GF-D8 (cell line): ENCODE measurements around the gene PEX11B.
A peak's percentile ranks its signal among the peaks of the same experiment; 100 is the strongest.

Experiments
- DNase-seq: peaks from one replicate; lab custom pipeline; 2025; lab: John Stamatoyannopoulos, UW

PEX11B gene

GRCh38 chr1:145918144-145918991 lies at the start of gene PEX11B:
TSS of gene PEX11B (minus strand) at chr1:145918717. CDS start at chr1:145918688, 29 bp downstream.
- DNase-seq, result peak; percentile 79

- no peak for DNase-seq
These were observed 48.8 kb upstream of the PEX11B start for GRCh38 chr1:145967288-145967687.

- DNase-seq, result no peak
These were observed 46.7 kb upstream of the PEX11B start for GRCh38 chr1:145965119-145965744.

- peak; percentile 83 for DNase-seq
These were observed 46.0 kb upstream of the PEX11B start, which contains the start of the genes ANKRD34A and POLR3GL for GRCh38 chr1:145964328-145965118. TSS of gene ANKRD34A (minus strand) at chr1:145964575. CDS start at chr1:145961759, 2,816 bp downstream. TSS of gene POLR3GL (plus strand) at chr1:145964690. CDS start at chr1:145974866, 10,176 bp downstream.

- DNase-seq, result no peak
These were observed 44.9 kb upstream of the PEX11B start for GRCh38 chr1:145963265-145964019.

GRCh38 chr1:145962157-145963102 lies 43.9 kb upstream of the PEX11B start:
- DNase-seq, result no peak

GRCh38 chr1:145961425-145962156 lies 43.1 kb upstream of the PEX11B start:
- no peak for DNase-seq

- no peak for DNase-seq
These were observed 42.5 kb upstream of the PEX11B start for GRCh38 chr1:145961109-145961424.

- no peak for DNase-seq
These were observed 42.1 kb upstream of the PEX11B start for GRCh38 chr1:145960468-145961108.

GRCh38 chr1:145959957-145960467 lies 41.5 kb upstream of the PEX11B start:
- no peak for DNase-seq

GRCh38 chr1:145959333-145959732 lies 40.8 kb upstream of the PEX11B start:
- no peak for DNase-seq

- DNase-seq, result no peak
These were observed 40.2 kb upstream of the PEX11B start for GRCh38 chr1:145958734-145959133.

- DNase-seq, result peak; percentile 92
These were observed 39.2 kb upstream of the PEX11B start, which contains the start of gene LIX1L for GRCh38 chr1:145957443-145958319. TSS of gene LIX1L (minus strand) at chr1:145958017. CDS start at chr1:145957927, 90 bp downstream.

- no peak for DNase-seq
These were observed 38.4 kb upstream of the PEX11B start for GRCh38 chr1:145956781-145957442.

GRCh38 chr1:145956361-145956760 lies 37.8 kb upstream of the PEX11B start:
- no peak for DNase-seq

- DNase-seq, result no peak
These were observed 36.9 kb upstream of the PEX11B start for GRCh38 chr1:145955436-145955835.

- DNase-seq, result no peak
These were observed 35.3 kb upstream of the PEX11B start for GRCh38 chr1:145953861-145954260.
